SIG-M5 treated with dmso at 0.1 percent for 504 hours (cell line): ENCODE measurements around the gene TMED9.
"Not testable (repeated sequence)": the region's sequence is repeated elsewhere in the genome, so short reads cannot be mapped to it uniquely, and the experiment has no call there.

Source experiments
- DNase-seq: peaks from one replicate; lab custom pipeline; 2025; ENCODE audit not compliant: unreplicated experiment; lab: John Stamatoyannopoulos, UW

TMED9 gene

DNA sequence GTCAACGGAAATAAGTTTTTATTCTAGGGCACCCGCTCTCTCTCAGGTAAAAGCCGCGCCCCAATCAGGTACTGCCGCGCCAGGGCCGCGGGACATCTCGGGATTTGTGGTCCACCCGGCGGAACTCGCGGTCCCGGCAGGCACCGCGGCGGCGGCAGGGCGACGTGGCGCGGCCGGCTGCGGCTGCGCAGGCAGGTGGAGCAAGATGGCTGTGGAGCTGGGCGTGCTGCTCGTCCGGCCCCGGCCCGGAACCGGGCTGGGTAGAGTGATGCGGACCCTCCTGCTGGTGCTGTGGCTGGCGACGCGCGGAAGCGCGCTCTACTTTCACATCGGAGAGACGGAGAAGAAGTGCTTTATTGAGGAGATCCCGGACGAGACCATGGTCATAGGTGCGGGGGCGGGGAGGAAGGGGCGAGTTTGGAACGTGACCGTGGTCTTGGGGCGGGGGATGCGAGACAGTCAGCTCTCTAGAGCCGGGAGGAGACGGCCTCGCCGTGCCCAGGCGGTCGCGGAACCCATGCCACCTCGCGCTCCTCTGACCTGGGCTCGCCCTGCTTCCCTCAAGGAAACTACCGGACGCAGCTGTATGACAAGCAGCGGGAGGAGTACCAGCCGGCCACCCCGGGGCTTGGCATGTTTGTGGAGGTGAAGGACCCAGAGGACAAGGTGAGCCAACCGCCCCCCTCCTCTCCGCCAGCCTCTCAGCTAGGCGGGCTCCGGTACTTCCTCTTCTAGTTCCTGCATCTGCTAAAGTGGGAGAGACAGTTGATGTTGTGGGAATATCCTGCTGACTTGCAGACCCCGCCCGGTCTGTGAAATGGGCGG lies at the start of gene TMED9:
TMED9 (plus strand) TSS at position 194 of the 825 bp plus-strand sequence; CDS start at position 206, 12 bp downstream.
- DNase-seq: peak; percentile 84

DNA sequence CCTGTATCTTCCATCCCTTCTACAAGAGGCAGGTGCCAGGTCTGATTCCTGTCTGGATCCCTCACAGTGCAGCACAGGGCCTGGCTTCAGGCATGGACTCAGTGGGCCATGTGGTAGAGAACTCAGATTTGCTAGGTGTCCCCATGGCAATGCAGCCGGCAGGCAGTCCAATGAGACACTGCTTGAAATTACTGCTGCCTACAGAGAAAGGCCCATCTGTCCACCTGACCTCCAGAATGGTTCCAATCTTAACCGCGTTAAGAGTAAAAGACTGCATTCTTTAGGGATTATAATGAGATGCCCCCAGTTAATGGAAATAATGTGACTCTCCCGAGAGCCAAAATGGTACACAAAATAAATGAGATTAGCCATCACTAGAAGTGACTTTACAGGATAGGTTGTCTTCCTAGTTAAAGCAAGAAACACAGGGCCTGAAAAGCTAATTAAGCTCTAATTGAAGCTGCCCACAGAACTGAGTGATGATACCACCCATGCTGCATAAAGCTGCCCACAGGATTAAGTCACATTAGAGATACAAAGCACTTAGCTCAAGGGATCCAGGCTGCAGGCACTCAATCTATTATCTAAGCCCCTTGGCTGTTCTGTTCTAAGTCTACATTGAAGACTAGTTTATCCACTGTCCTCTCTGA lies 49.1 kb upstream of the TMED9 start:
- no peak for DNase-seq

DNA sequence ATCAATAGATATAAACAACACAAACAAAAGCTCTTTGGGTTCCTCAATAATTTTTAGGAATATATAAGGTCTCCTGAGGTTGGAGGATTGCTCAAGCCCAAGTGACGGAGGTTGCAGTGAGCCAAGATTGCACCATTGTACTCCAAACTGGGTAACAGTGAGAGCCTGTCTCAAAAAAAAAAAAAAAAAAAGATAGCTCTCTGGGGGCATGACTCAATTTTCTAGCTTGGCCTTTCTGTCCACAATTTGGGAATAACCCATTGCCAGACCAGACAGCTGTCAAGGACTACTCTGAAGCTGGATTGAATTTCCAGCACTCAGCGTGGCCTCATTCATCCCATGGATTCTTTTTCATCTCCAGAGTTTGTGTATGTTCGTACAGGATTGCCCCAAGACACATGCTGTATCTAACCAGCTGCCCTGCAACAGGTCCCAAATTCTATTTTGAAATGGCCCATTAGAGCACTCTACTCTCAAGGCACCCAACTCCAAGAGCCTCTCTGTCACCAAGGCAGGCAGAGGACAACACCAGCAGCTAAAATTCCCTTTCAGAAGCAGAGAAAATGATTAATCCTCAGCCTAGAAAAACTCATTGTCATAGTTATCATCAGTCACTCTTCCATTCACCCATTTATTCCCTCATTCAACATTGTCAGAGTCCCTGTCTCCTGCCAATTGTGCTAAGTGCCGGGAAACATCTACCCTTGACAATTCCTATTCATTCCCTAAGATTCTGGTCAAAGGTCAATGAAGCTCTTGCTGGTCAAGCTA lies 46.3 kb upstream of the TMED9 start:
- peak; percentile 79 for DNase-seq

DNA sequence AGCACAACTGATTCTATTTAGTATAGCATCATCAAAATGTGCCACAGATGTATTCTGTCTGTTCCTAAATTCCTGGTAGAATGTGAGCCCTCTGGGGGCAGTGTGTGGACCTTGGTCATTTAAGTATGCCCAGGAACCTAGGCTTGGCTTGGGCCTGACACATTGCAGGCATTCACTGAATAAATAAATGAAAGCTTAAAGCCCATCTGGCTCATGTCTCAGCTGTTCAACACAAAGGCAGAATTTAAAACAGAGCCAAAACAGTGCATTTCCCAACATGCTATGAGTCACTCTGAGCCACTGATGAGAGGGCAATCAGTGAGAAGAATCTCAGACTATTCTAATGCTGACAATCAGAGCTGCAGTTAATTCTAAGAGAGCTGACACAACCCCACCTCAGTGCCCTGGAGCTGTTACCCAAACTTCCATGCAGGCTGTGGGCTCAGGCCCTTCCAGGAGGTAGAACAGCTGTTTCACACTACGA lies 45.7 kb upstream of the TMED9 start:
- peak; percentile 85 for DNase-seq

DNA sequence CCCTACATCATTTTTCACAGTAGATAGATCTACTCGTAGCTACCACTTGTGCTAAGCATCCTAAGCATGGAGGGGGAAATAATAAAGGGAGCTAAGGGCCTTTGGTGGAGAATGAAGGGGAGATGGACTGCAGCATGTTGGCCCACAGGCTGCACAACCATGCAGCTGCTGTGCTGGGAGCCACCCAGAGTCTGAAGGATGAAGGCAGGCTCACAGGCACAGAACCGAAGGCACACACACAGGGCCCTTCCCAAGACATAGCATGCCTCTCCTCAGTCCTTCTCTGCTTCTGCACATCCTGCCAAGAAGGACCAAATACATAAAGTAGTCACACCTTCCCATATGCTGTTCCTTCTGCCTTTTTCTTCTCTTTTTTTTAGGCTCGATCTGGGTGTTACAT lies 44.3 kb upstream of the TMED9 start:
- no peak for DNase-seq

DNA sequence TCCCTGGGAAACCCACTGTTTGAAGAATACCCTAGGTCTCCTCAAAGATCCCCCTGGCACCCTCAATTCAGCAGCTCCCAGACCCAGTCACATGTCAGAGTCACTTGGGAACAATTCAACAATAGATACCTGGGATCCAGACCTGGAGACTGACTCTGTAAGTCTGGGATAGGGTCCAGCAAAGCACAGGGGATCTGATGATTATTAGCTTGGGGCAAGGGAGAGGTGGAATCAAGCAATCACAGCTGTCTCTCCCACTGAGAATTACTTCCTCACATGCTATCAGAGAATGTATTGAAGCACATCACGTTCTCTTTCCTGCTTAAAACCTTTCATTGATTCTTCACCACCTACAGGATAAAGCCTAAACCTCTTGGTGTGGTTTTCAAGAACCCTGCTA lies 43.5 kb upstream of the TMED9 start:
- no peak for DNase-seq

DNA sequence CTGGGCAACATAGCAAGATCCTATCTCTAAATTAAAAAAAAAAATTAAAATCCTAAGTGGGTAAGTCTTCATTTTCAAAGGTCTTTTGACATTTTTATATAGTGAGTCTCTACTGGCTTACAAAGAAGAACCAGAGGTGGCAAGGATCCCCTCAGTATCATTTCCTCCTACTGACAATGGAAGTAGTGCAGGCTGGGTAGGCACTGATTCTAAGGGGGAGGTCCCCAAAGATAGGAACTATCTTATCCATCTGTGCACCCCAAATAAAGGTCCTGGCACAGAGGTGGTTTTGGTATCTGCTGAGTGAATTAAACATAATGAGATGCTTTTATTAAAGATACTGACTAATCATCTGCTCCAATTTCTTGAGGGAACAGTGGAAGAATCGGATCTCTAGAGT lies 41.9 kb upstream of the TMED9 start:
- no peak for DNase-seq

DNA sequence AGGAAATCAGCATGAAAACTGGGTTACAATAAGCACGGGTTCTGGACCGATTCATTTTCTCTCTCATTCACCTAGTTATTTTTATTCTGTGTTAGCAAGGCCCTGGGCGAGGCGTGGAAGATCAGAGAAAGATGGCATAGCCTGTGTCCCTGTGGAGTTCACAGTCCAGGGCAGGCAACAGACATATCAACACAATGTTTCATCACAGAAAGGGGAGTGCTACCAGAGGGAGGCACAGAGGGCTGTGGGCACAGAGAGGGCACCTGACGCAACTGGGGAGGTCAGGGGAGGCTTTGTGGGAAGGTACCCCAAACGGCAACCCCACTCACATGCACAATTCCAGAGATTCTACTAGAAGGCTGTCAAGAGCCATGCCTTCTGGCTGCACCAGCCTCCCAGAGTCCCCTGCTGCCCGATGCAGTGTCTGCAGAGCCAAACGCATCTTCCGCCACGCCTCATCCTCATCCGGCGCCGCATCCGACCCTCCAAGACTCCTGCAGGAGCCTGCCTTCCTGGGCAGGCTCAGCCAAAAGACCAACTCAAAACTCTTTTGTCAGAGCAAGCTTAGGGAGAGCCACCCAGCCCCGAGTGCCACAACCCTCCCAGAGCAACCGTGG lies 39.1 kb upstream of the TMED9 start:
- DNase-seq: no peak

DNA sequence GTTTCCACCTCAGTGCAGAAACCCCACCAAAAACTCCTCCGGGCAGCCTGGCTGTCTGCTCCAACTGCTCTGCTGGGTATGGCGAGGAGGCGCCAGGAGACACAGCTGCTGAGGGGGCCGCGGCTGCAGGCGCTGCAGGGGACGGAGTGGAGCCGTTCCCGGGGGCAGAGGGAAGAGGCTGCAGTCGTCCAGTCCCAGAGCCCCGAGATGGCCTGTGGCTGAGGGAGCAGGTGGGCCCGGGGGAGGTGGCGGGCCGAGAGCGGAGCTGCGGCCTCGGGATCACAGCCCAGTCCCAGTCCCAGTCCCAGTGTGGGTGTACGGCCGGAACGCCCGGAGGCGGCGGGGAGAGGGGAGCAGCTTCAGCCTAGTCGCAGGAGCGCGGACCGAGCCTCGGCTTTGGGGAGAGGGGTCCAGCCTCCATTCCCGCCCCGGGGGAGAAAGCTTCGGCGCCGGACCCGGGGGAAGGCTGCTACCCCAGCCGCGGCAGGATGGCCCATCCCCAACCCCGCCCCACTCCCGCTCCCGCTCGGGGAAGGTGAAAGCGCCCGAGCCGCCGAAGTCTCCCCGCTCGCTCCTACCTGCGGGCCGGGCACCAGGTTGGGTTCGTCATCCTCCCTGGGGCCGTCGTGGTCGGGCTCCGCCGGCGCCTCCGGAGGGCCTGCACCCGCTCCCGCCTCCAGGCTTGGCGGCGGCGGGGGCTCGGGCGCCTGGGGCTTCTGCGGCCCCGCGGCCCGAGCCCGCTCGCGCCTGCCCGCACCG lies 38.2 kb upstream of the TMED9 start:
- DNase-seq: no peak

DNA sequence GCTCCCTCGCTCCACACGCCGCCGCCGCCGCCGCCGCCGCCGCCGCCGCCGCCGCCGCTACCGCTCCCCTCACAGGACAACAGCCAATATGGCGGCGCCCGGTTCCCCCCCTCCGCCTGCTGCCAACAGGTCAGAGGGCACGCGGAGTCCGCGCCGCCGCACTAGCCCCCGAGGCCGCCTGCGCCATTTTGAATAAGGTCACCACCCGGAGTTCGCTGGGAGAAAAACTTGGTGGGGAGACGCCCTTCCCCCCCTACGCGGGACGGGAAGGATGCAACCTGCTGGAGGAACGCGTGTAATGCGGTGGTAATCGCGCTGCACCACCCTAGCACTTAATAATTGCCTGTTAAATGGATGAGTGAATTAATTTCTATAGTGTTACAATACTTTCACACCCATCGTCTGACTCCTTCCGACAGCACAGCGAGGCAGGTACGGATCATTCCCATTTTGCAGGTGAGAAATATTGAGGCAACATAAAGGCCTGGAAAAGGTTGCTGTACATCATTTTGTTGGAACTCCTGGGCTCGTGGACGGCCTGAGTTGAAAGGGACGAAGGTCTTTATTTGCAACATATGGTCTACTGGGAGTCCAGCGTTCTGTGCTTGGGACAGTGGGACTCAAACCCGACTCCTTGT lies 37.4 kb upstream of the TMED9 start, which contains the start of gene FAM193B:
FAM193B (minus strand) TSS at position 90 of the 638 bp plus-strand sequence. CDS start 105 bp downstream, outside the sequence.
- peak; percentile 91 for DNase-seq

DNA sequence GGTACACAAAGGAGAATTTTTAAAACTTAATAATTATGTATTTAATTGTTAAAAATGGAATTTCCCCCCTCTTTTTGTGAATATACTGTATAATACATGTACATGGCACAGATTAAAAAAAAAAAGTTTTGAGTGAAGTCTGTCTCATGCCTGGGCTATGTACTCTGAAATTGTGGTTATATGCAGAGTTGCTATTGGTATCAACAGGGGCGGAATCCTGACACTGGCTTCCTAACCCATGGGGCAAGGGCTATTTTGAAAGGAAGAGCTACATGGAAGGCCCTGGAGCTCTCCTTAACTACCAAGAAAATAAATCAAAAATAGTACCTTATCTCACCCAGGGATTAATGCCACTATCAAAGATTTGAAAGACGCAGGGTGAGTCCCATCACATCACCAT lies 36.8 kb upstream of the TMED9 start:
- no peak for DNase-seq

DNA sequence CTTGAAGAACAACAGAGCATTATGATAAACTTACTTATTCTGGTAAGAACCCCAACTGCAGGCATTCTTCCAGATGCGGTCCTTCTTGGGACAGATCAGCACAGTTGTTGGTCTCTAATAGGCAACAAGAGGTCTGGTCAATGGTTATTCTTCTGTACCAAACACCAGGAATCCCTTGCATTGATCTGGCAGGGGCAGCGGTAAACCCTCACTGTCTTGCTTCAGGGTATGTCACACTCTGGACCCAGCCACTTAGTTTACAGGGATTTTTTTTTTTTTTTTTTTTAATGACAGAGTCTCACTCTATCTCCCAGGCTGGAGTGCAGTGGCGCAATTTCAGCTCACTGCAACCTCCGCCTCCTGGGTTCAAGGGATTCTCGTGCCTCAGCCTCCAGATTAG lies 36.3 kb upstream of the TMED9 start:
- no peak for DNase-seq

DNA sequence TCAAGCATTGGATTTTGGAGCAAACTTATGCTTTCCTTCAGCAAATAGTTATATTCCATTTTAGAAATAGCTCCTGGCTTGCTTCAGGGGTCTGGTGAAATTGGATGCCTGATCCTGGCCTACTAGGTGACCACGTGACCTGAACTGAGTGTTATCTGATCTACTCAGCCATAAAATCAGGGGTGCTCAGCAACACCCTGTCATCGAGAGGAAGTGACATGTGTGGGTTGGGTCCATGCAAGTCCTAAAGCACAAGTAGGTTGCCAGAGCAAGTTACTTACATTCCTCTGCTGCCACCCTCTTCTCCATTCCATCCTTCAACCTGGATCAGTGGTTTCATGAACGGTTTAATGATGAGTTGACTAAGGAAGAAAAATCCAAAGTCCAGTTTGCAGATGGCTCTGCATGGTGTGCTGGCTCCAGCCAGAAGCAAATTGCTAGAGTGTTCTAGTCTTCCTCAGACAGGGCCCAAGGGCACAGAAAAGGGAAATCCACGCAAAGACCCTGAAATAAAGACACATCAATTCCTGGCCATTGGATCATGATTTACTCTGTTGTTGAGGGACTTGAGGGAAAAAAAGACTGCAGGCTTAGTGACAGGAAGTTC lies 34.9 kb upstream of the TMED9 start:
- DNase-seq: no peak

DNA sequence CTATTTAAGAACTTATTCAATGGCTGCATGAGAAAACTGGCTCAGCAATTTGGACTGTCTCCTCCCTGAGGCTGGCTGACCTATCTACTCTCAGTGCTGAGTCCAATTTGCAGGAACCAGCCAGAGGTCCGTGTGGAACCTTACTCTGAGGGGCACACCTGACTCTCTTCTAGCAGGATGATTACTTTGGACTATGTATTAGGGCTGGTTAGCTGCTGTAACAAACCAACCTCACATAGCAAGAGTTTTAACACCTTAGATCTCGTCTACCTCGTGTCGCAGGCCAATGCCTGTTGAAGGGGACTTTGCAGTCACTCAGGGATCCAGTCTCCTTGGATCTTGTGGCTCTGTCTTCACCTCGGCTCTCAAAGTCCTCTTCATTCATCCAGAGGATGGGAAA lies 34.2 kb upstream of the TMED9 start:
- no peak for DNase-seq

DNA sequence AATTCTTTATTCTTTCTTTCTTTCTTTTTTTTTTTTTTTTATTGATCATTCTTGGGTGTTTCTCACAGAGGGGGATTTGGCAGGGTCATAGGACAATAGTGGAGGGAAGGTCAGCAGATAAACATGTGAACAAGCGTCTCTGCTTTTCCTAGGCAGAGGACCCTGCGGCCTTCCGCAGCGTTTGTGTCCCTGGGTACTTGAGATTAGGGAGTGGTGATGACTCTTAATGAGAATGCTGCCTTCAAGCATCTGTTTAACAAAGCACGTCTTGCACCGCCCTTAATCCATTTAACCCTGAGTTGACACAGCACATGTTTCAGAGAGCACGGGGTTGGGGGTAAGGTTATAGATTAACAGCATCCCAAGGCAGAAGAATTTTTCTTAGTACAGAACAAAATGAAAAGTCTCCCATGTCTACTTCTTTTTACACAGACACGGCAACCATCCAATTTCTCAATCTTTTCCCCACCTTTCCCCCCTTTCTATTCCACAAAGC lies 32.5 kb upstream of the TMED9 start:
- not testable (repeated sequence) for DNase-seq

DNA sequence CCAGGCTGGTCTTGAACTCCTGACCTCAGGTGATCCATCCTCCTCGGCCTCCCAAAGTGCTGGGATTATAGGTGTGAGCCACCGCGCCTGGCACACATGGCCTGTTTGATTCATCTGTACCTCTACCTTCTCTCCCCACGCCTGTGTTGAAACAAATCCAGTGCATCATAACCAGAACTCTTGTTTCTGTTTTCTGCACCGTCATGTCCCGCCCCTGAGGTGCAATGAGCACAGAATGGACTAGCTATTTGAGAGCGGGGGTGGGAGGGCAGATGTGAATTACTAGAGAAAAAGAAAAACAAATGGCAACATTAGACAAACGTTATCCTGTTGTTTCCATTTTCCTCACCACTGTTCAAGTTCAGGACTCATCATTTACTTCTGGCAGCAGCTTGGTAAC lies 27.0 kb upstream of the TMED9 start:
- DNase-seq: no peak

DNA sequence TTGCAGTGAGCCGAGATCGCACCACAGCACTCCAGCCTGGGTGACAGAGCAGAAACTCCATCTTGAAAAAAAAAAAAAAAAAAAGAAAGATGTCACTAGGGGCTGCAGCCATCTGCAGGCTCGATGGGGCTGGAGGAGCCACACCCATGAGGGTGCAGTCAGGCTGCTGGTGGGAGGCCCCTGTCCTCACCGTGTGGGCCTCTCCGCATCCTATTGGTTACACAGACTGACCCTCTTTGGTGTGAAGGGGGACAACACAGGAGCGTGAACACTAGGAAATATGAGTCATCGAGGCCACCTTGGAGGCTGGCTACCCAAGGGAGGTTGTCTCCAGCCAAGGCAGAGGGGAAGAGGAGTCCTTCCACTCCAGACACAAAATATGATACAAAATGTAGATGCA lies 23.7 kb upstream of the TMED9 start:
- no peak for DNase-seq

DNA sequence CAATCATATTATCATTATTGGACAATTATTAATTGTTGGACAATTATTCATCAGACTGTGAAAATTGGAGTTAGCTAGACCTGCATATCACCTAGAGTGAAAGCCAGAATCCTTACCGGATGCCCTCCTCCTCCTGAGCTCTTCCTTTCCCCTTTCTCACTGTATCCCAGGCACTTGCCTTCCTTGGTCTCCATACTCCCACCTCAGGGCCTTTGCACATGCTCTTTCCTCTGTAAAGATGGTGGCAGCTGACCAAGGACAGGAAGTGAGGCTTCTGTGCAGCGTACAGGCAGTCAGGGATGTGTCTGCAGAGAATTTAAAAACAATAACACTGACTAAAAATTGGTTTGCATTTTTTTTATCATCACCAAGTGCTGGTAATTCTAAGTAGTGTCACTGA lies 22.1 kb upstream of the TMED9 start:
- no peak for DNase-seq

DNA sequence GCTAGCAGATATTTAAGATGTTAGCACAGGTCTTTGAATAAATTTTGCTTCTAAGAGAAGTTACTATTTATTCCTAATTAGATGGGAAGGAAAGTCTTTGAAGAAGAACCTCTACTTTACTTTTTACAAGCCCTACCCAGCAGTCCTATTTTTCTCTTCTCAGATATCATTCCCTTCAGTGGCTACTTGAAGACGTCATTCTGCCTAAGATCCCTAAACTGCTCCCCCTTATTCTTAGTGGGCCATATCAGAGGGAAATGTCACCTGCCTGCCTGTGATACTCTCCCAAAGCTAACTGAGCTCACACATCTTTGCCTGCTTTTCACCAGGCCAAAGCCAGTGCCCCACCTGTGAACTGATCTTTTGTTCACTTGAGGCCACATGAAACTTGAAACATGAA lies 16.5 kb upstream of the TMED9 start:
- no peak for DNase-seq
